B cell (primary cell): ENCODE results near the gene MEAF6. TPM values are rescaled to one million over a fixed set of nuclear protein-coding genes. Genes with fewer than 3 reads are reported as not detected.
"Not testable (repeated sequence)": the region's sequence is repeated elsewhere in the genome, so short reads cannot be mapped to it uniquely, and the experiment has no call there.

Experiments
- ATAC-seq: fragments of 200-7000 bp; cut with Tn5 transposase; one replicate; pipeline ENCODE4 v1.10.0; 2021; ENCODE audit warnings: low read depth, mild to moderate bottlenecking, moderate number of reproducible peaks, moderate library complexity
- CTCF ChIA-PET: fragments of 350-600 bp; sonication (Branson Sonifier 250); formaldehyde crosslinking; loops from one replicate; lab custom pipeline; 2021; ENCODE audit warnings: antibody characterized with exemption, inconsistent platforms; lab: Charles Lee
- POLR2A ChIA-PET: fragments of 350-600 bp; sonication (Branson Sonifier 250); formaldehyde crosslinking; loops from one replicate; lab custom pipeline; 2021; ENCODE audit warnings: antibody characterized with exemption; lab: Charles Lee
- DNase-seq: peaks from one replicate; pipeline ENCODE4 v3.0.0; 2013
- H2AFZ ChIP-seq: 2 replicates; pipeline ENCODE4 v1.6.1; 2012; ENCODE audit warnings: mild to moderate bottlenecking, low read depth, low read length; ENCODE audit not compliant: insufficient read depth, poor library complexity, severe bottlenecking
- H3K27ac ChIP-seq, 2 donors: 1 replicate in 1 of 2; 2 replicates in 1 of 2; pipeline ENCODE4 v1.5.1; 2012 to 2013; ENCODE audit warnings: low read length in 2 of 2, mild to moderate bottlenecking in 2 of 2, moderate library complexity in 1 of 2
- H3K27me3 ChIP-seq, 4 experiments: fragments of 200-600 bp in 1 of 4; sonication (generic) in 1 of 4; replicated peaks in 1 of 4; 1 replicate in 2 of 4; 2 replicates in 2 of 4; pipeline versions ENCODE4 v1.6.1 to v1.7.0; 2013 to 2016; ENCODE audit warnings: low read length in 3 of 4, mild to moderate bottlenecking in 2 of 4, mixed read lengths in 1 of 4, moderate library complexity in 1 of 4; ENCODE audit not compliant: insufficient read depth in 4 of 4, control insufficient read depth in 3 of 4; ENCODE audit errors: control extremely low read depth in 1 of 4
- H3K36me3 ChIP-seq, 2 experiments: replicated peaks in 1 of 2; 1 replicate in 1 of 2; 2 replicates in 1 of 2; pipeline versions ENCODE4 v1.6.1 to v1.7.1; 2013; ENCODE audit warnings: low read length in 1 of 2; ENCODE audit not compliant: insufficient read depth in 2 of 2, control insufficient read depth in 1 of 2; ENCODE audit errors: control extremely low read depth in 1 of 2, extremely low read depth in 1 of 2
- H3K4me1 ChIP-seq, 2 donors: fragments of 200-600 bp in 1 of 2; sonication (generic) in 1 of 2; 1 replicate in 1 of 2; 2 replicates in 1 of 2; pipeline versions ENCODE4 v1.5.1 to v1.6.1; 2013 to 2017; ENCODE audit warnings: low read length in 2 of 2; ENCODE audit not compliant: control insufficient read depth in 2 of 2, insufficient read depth in 2 of 2
- H3K4me2 ChIP-seq: replicated peaks from 2 replicates; pipeline ENCODE3; 2012; ENCODE audit warnings: mild to moderate bottlenecking, low read depth, low read length; ENCODE audit not compliant: poor library complexity, severe bottlenecking
- H3K4me3 ChIP-seq, 5 experiments: fragments of 200-600 bp in 1 of 5; sonication (generic) in 1 of 5; 1 replicate in 3 of 5; 2 replicates in 2 of 5; pipeline versions ENCODE4 v1.5.1 to v1.7.0; 2011 to 2016; ENCODE audit warnings: low read length in 4 of 5, mild to moderate bottlenecking in 4 of 5, low read depth in 2 of 5, control low read depth in 1 of 5, moderate library complexity in 1 of 5; ENCODE audit not compliant: insufficient read depth in 1 of 5; ENCODE audit errors: control extremely low read depth in 1 of 5, extremely low read depth in 1 of 5
- H3K79me2 ChIP-seq: fragments of 200-600 bp; sonication (generic); one replicate; pipeline ENCODE4 v1.6.0; 2016; ENCODE audit warnings: low read length; ENCODE audit not compliant: control insufficient read depth, insufficient read depth
- H3K9ac ChIP-seq: fragments of 200-600 bp; sonication (generic); 2 replicates; pipeline ENCODE4 v1.6.1; 2017; ENCODE audit warnings: mild to moderate bottlenecking, low read length, moderate library complexity
- H3K9me3 ChIP-seq, 3 donors: one replicate each; pipeline versions ENCODE4 v1.6.1 to v1.7.1; 2013; ENCODE audit warnings: low read length in 2 of 3; ENCODE audit not compliant: control insufficient read depth in 2 of 3, insufficient read depth in 1 of 3; ENCODE audit errors: control extremely low read depth in 1 of 3
- H4K20me1 ChIP-seq: 2 replicates; pipeline ENCODE4 v1.6.0; 2012; ENCODE audit warnings: mild to moderate bottlenecking, low read length; ENCODE audit not compliant: insufficient read depth, control insufficient read depth, poor library complexity, severe bottlenecking
- H3K27ac Mint-ChIP-seq: one replicate; pipeline ENCODE4 v1.8.0; 2021; ENCODE audit warnings: mixed read lengths
- H3K27me3 Mint-ChIP-seq: one replicate; pipeline ENCODE4 v1.8.0; 2021; ENCODE audit warnings: mixed read lengths
- H3K4me1 Mint-ChIP-seq: one replicate; pipeline ENCODE4 v1.8.0; 2021; ENCODE audit warnings: mixed read lengths
- H3K4me3 Mint-ChIP-seq: one replicate; pipeline ENCODE4 v1.8.0; 2021; ENCODE audit warnings: mixed read lengths
- H3K9me3 Mint-ChIP-seq: one replicate; pipeline ENCODE4 v1.8.0; 2022; ENCODE audit warnings: mixed read lengths; ENCODE audit not compliant: insufficient read depth
- WGBS: methylation state at CpG from one replicate; pipeline ENCODE4 v1.1.5; 2013; ENCODE audit warnings: missing lambda C conversion rate; ENCODE audit not compliant: insufficient coverage; 5-methylcytosine and 5-hydroxymethylcytosine counted together
- intact Hi-C: fragments of 100-400 bp; cut with micrococcal nuclease; formaldehyde crosslinking; loops from one replicate; pipeline ENCODE4 v1.10.0; 2022
- polyA plus RNA-seq: library from polyadenylated mRNA; depleted of rRNA; stranded (reverse); fragments of >200 nt; gene quantifications from 2 replicates; pipeline ENCODE4 v1.2.3, GENCODE V29; 2012
- total RNA-seq, 2 donors: library from RNA; stranded (reverse); fragments of 120-200 nt in 1 of 2; gene quantifications; 1 replicate in 1 of 2; 2 replicates in 1 of 2; pipeline versions ENCODE4 v1.2.3 to v1.2.4, GENCODE V29; 2013 to 2022

The MEAF6 gene
- total and polyA plus RNA-seq, 2 donors (not counting 1 experiment from before 2014, with no cell fraction given), result 52.5 to 84.2 TPM

GRCh38 chr1:37532418-37533156 is 18.0 kb upstream of the MEAF6 start:
- H3K27ac Mint-ChIP-seq, H3K27ac ChIP-seq, H4K20me1 ChIP-seq, intact Hi-C loops, H3K4me2 ChIP-seq, H3K27me3 Mint-ChIP-seq, H2AFZ ChIP-seq, H3K9me3 Mint-ChIP-seq, ATAC-seq, H3K9ac ChIP-seq, DNase-seq, H3K4me1 ChIP-seq, H3K27me3 ChIP-seq, POLR2A ChIA-PET, H3K4me1 Mint-ChIP-seq, H3K4me3 Mint-ChIP-seq, H3K4me3 ChIP-seq, H3K9me3 ChIP-seq: not testable (repeated sequence)
- peaks cover 12% of the 10 kb centered on the region for H3K79me2 ChIP-seq
- CTCF ChIA-PET, result interaction anchor here (0.7 kb wide), 1 partner anchor 22 kb away, joined by 3 read pairs; no protein-coding TSS in a partner anchor
- peaks cover 3 to 21% of the 10 kb centered on the region in 2 experiments for H3K36me3 ChIP-seq
- WGBS, result 96% methylated on average over 4 of the region's 4 CpGs

GRCh38 chr1:37529888-37530287 is 15.3 kb upstream of the MEAF6 start:
- H3K27me3 Mint-ChIP-seq, CTCF ChIA-PET, DNase-seq, H3K9me3 ChIP-seq, POLR2A ChIA-PET, H3K27ac Mint-ChIP-seq, H3K9me3 Mint-ChIP-seq, H3K4me3 ChIP-seq, H3K27ac ChIP-seq, H3K9ac ChIP-seq, H3K36me3 ChIP-seq, ATAC-seq, H3K79me2 ChIP-seq, H2AFZ ChIP-seq, H3K4me1 ChIP-seq, intact Hi-C loops, H3K4me2 ChIP-seq, H3K27me3 ChIP-seq, H3K4me3 Mint-ChIP-seq, H3K4me1 Mint-ChIP-seq, H4K20me1 ChIP-seq: not testable (repeated sequence)
- WGBS, result no CpG with 5 or more reads among the region's 1 CpG
